Gastrocnemius medialis (tissue), 4 donors: Measurements from ENCODE around the gene CCDC40. TPM values are rescaled to one million over a fixed set of nuclear protein-coding genes. Genes with fewer than 3 reads are reported as not detected.

Experiments used
- ATAC-seq, 2 donors: fragments of 150-250 bp; one replicate each; pipeline ENCODE4 v1.9.1; 2016
- DNase-seq, 2 donors: peaks; one replicate each; pipeline ENCODE4 v3.0.0-alpha.2; 2019
- H3K27ac ChIP-seq, 4 donors: fragments of 200-600 bp; sonication (generic); 1 replicate in 1 of 4; 2 replicates in 3 of 4; pipeline ENCODE4 v1.5.1; 2016 to 2018; ENCODE audit warnings: mild to moderate bottlenecking in 2 of 4, moderate library complexity in 1 of 4
- H3K27me3 ChIP-seq, 3 donors: fragments of 200-600 bp; sonication (generic) in 2 of 3; 1 replicate in 1 of 3; 2 replicates in 2 of 3; pipeline versions ENCODE4 v1.5.1 to v1.6.0; 2016 to 2019; ENCODE audit warnings: mild to moderate bottlenecking in 1 of 3, moderate library complexity in 1 of 3
- H3K36me3 ChIP-seq, 2 donors: fragments of 200-600 bp; sonication (generic) in 1 of 2; one replicate each; pipeline ENCODE4 v1.5.1; 2017 to 2018
- H3K4me1 ChIP-seq, 2 donors: fragments of 200-600 bp; sonication (generic) in 1 of 2; one replicate each; pipeline ENCODE4 v1.5.1; 2016 to 2017; ENCODE audit warnings: mild to moderate bottlenecking in 2 of 2
- H3K4me3 ChIP-seq, 4 donors: fragments of 200-600 bp; sonication (generic) in 3 of 4; 1 replicate in 1 of 4; 2 replicates in 3 of 4; pipeline ENCODE4 v1.5.1; 2016 to 2019; ENCODE audit warnings: mild to moderate bottlenecking in 2 of 4
- H3K9me3 ChIP-seq, 3 donors: fragments of 200-600 bp; sonication (generic) in 2 of 3; 1 replicate in 1 of 3; 2 replicates in 2 of 3; pipeline ENCODE4 v1.5.1; 2016 to 2019
- POLR2A ChIP-seq, 2 donors: fragments of 450-650 bp; IDR thresholded peaks; one replicate each; pipeline ENCODE4 v1.6.1; 2017; ENCODE audit warnings: antibody characterized with exemption in 2 of 2, mild to moderate bottlenecking in 2 of 2, moderate library complexity in 2 of 2
- in situ Hi-C, 4 donors: fragments of 200-750 bp; cut with MboI; loops; one replicate each; pipeline versions ENCODE4 v1.15.0 to v1.8.0; 2017; ENCODE audit warnings: low sequenced_read_pairs in 4 of 4
- intact Hi-C: fragments of 100-400 bp; cut with DNase I; formaldehyde crosslinking; loops from one replicate; pipeline ENCODE4 v1.15.1; 2023; ENCODE audit warnings: low total_unique reads
- total RNA-seq, 4 donors: library from RNA; depleted of rRNA; stranded (reverse); fragments of >200 nt; gene quantifications; one replicate each; pipeline versions ENCODE4 v1.1.0 to v1.2.3, GENCODE V29; 2016
- TF ChIP-seq, protein P1 (sequence below), 5 experiments: fragments of 450-650 bp in 3 of 5; fragments of 200-600 bp in 2 of 5; sonication (generic) in 2 of 5; IDR thresholded peaks in 4 of 5; conservative IDR thresholded peaks in 1 of 5; 1 replicate in 4 of 5; 2 replicates in 1 of 5; pipeline ENCODE4 v1.5.1; 2016 to 2019; ENCODE audit warnings: antibody characterized with exemption in 5 of 5, mild to moderate bottlenecking in 3 of 5, moderate library complexity in 3 of 5

CCDC40 gene
- total RNA-seq, 4 donors from 2014 or later, result 0.18 to 2.1 (median 1.1) TPM

DNA sequence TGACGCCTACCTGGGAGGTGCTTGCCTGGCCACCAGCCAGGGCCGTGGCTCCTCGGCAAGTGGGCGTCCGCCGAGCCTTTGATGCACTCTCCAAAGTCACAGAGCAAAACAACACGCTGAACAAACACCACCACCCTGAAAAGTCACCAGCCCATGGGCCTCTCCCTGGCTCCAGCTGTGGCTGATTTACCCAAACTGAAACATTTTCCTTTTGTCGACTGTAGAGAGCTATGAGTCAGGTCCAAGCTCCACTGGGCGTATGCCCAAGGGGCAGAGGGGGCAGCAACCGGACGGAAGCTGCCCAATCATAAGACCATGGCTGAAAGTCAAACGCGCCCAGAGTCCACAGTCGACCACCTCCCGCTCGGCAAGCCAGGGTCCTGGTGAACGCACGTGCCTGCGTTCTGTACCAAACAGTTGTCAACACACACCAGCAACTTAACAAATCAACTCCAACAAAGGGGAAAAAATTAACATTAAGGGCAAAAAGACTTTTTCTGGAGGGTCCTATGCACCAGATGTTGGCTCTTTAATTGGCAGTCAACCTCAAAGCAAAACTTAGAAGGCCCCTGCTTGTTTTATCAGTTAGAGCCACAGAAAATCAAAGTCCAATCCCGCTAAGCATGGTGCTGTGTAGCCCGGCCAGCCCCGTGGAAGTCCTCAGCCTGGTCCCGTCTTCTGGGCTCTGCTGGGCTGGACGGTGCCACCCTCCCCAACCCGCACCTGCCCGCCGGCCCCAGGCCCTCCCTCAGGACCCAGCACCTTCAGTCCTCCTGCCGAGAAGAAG is 48.1 kb upstream of the CCDC40 start:
- H3K4me3 ChIP-seq, result no peak overlapping the region
- peaks cover 0 to 8% (median 6%) of the 10 kb centered on the region in 3 donors for H3K27me3 ChIP-seq
- in situ Hi-C loops, result no loop called here
- TF ChIP-seq, protein P1, sequence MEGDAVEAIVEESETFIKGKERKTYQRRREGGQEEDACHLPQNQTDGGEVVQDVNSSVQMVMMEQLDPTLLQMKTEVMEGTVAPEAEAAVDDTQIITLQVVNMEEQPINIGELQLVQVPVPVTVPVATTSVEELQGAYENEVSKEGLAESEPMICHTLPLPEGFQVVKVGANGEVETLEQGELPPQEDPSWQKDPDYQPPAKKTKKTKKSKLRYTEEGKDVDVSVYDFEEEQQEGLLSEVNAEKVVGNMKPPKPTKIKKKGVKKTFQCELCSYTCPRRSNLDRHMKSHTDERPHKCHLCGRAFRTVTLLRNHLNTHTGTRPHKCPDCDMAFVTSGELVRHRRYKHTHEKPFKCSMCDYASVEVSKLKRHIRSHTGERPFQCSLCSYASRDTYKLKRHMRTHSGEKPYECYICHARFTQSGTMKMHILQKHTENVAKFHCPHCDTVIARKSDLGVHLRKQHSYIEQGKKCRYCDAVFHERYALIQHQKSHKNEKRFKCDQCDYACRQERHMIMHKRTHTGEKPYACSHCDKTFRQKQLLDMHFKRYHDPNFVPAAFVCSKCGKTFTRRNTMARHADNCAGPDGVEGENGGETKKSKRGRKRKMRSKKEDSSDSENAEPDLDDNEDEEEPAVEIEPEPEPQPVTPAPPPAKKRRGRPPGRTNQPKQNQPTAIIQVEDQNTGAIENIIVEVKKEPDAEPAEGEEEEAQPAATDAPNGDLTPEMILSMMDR (IDR thresholded peaks at IDR 0.05 in 4 of 5, conservative IDR thresholded peaks at IDR 0.05 in 1 of 5), result no peak
- no peak for TF ChIP-seq POLR2A (IDR thresholded peaks at IDR 0.05)
- no peaks in the 10 kb centered on the region for H3K9me3 ChIP-seq
- H3K27ac ChIP-seq, result no peak overlapping the region
- no peak for ATAC-seq
- no peak for DNase-seq
- intact Hi-C loops, result no loop called here
- H3K4me1 ChIP-seq, result peaks cover 0 to 7% of the 10 kb centered on the region in 2 donors
- no peaks in the 10 kb centered on the region for H3K36me3 ChIP-seq

DNA sequence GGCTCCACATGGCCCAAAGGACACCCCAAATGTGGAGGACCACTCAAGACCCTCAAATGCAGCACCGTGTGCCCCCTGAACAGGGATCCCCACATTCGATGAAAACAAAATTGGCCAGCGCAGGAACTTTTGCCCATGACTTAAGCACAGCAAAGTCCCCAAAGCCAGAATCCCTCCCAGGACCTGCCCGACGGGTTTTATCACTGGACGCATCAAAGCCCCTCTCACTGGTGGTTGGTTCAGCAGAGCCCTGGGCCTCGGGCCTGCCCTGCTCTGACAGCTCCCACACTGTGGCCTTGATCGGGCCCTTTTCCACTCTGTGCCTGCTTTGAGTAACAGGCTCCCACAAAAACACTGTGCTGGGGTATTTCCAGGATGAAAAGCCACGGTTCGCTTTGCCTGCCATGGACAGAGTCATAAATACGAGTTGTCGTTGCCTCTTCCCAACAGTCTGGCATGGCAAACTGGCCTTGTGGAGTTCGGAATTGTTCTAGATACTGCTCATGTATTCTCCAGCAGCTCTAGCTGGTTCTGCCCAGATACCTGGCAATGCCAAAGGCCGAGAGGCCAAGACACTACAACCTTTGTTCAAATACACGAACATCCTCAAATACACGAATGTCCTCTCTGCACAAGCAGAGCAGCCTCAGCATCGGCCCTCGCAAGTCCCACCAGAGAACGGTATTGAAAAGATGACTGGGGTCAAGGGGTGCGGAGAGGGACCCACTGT is 47.2 kb upstream of the CCDC40 start:
- H3K27me3 ChIP-seq, result peaks cover 3 to 12% (median 10%) of the 10 kb centered on the region in 3 donors
- in situ Hi-C loops (no loop called here), intact Hi-C loops (no loop called here)
- TF ChIP-seq, protein P1 (IDR thresholded peaks at IDR 0.05 in 4 of 5, conservative IDR thresholded peaks at IDR 0.05 in 1 of 5), result no peak
- no peak for TF ChIP-seq POLR2A (IDR thresholded peaks at IDR 0.05)
- H3K36me3 ChIP-seq, result no peaks in the 10 kb centered on the region
- DNase-seq (no peak), ATAC-seq (no peak)
- no peak overlapping the region for H3K4me3 ChIP-seq
- no peak overlapping the region for H3K27ac ChIP-seq
- H3K4me1 ChIP-seq, result peaks cover 5 to 7% of the 10 kb centered on the region in 2 donors
- H3K9me3 ChIP-seq, result no peaks in the 10 kb centered on the region

DNA sequence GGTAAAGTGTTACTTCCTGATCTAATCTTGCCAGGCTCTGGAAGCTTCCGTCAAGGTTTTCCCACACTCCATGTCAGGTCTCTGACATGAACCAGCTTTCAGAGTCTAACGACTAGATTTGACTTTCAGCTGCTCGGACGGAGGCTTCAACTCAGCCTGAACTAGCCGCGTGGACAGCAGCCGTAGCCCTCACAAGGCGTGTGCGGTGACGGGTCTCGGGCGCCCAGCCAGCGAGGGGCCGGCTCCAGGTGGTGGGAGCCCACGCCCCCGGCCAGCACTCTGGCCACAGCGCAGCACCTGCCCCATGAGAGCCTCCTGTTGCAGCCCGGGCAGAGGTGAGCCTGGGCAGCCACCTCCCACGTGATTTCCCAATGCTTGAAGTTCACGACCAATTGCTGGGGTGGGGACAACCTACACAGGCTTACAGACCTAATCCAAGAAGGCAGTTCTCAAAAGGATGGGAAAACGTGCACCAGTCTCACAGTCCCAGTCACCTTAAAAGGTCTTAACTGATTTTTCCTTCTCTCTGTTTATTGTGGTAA is 46.3 kb upstream of the CCDC40 start:
- intact Hi-C loops (loop anchor here (5.0 kb wide), 1 partner anchor 148 kb away; no protein-coding TSS in a partner anchor), in situ Hi-C loops (no loop called here)
- no peak for TF ChIP-seq POLR2A (IDR thresholded peaks at IDR 0.05)
- TF ChIP-seq, protein P1 (IDR thresholded peaks at IDR 0.05 in 4 of 5, conservative IDR thresholded peaks at IDR 0.05 in 1 of 5), result no peak
- Histone ChIP-seq H3K27ac (no peak overlapping the region), H3K9me3 (no peaks in the 10 kb centered on the region), H3K4me1 (peaks cover 5 to 7% of the 10 kb centered on the region in 2 donors), H3K36me3 (no peaks in the 10 kb centered on the region), H3K4me3 (no peak overlapping the region), H3K27me3 (peaks cover 3 to 12% (median 12%) of the 10 kb centered on the region in 3 donors)
- DNase-seq (no peak), ATAC-seq (no peak)

DNA sequence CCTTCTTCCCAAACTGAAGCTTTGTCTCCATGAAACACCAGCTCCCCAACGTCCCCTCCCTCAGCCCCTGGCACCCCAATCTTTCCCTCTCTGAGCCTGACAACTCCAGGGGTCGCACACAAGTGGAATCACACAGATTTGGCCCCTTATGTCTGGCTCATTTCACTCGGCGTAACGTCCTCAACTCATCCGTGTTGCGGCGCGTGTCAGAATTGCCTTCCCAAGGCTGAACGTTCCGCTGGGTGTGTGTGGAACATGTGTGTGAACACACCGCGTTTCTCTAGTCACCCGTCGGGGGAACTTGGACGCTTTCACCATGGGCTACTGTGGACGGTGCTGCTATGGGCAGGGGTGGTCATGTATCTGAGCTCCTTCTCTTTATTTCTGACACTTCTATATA is 45.7 kb upstream of the CCDC40 start:
- no peak for DNase-seq
- intact Hi-C loops, result loop anchor here (1.0 to 5.0 kb wide), 3 partner anchors 148 to 248 kb away; no protein-coding TSS in a partner anchor

More for the DNA sequence above, 45.7 kb upstream of the CCDC40 start:
- H3K27ac ChIP-seq, result no peak overlapping the region
- in situ Hi-C loops, result no loop called here
- no peak for ATAC-seq
- peaks cover 5 to 7% of the 10 kb centered on the region in 2 donors for H3K4me1 ChIP-seq
- H3K36me3 ChIP-seq, result no peaks in the 10 kb centered on the region
- TF ChIP-seq, protein P1 (IDR thresholded peaks at IDR 0.05 in 4 of 5, conservative IDR thresholded peaks at IDR 0.05 in 1 of 5), result no peak
- TF ChIP-seq POLR2A (IDR thresholded peaks at IDR 0.05), result no peak
- H3K9me3 ChIP-seq, result no peaks in the 10 kb centered on the region
- no peak overlapping the region for H3K4me3 ChIP-seq
- peaks cover 3 to 12% (median 12%) of the 10 kb centered on the region in 3 donors for H3K27me3 ChIP-seq
